CD4-positive, CD25-positive, alpha-beta regulatory T cell (primary cell): ENCODE measurements around the gene ATG4B. TPM values are rescaled to one million over a fixed set of nuclear protein-coding genes. Genes with fewer than 3 reads are reported as not detected.

Experiments
- ATAC-seq, 2 donors: fragments of 150-1000 bp; cut with Tn5 transposase; one replicate each; pipeline ENCODE4 v1.10.0; 2021; ENCODE audit warnings: low read depth in 2 of 2, moderate number of reproducible peaks in 2 of 2, moderate library complexity in 1 of 2
- DNase-seq, 3 donors: peaks; one replicate each; pipeline versions ENCODE4 v3.0.0 to v3.0.0-alpha.2; 2012 to 2022; ENCODE audit warnings: mixed read lengths in 1 of 3
- H3K27ac ChIP-seq: one replicate; pipeline ENCODE4 v1.7.0; 2013; ENCODE audit warnings: mild to moderate bottlenecking, low read length; ENCODE audit not compliant: insufficient read depth, poor library complexity, severe bottlenecking
- H3K27me3 ChIP-seq: one replicate; pipeline ENCODE4 v1.7.0; 2013; ENCODE audit warnings: low read length; ENCODE audit not compliant: control insufficient read depth, insufficient read depth
- H3K36me3 ChIP-seq: one replicate; pipeline ENCODE4 v1.7.0; 2013; ENCODE audit warnings: mild to moderate bottlenecking, low read length, moderate library complexity; ENCODE audit not compliant: control insufficient read depth, insufficient read depth
- H3K4me1 ChIP-seq: 2 replicates; pipeline ENCODE4 v1.7.0; 2013; ENCODE audit warnings: mild to moderate bottlenecking, low read length; ENCODE audit not compliant: insufficient read depth, control insufficient read depth, poor library complexity, severe bottlenecking
- H3K4me3 ChIP-seq: one replicate; pipeline ENCODE4 v1.7.0; 2013; ENCODE audit warnings: low read depth, mild to moderate bottlenecking, low read length, moderate library complexity
- H3K9me3 ChIP-seq, 2 experiments: 1 replicate in 1 of 2; 2 replicates in 1 of 2; pipeline ENCODE4 v1.7.0; 2013; ENCODE audit warnings: low read length in 2 of 2, mild to moderate bottlenecking in 1 of 2, moderate library complexity in 1 of 2; ENCODE audit not compliant: control insufficient read depth in 2 of 2
- H3K27ac Mint-ChIP-seq, 3 donors: one replicate each; pipeline ENCODE4 v1.8.0; 2020 to 2022; ENCODE audit warnings: mild to moderate bottlenecking in 3 of 3, mixed read lengths in 3 of 3, moderate library complexity in 2 of 3
- H3K27me3 Mint-ChIP-seq: one replicate; pipeline ENCODE4 v1.8.0; 2022; ENCODE audit warnings: mild to moderate bottlenecking, mixed read lengths
- H3K36me3 Mint-ChIP-seq: one replicate; pipeline ENCODE4 v1.8.0; 2020; ENCODE audit warnings: mixed read lengths
- H3K4me1 Mint-ChIP-seq, 4 donors: one replicate each; pipeline ENCODE4 v1.8.0; 2020 to 2022; ENCODE audit warnings: mixed read lengths in 4 of 4, mild to moderate bottlenecking in 1 of 4
- H3K4me3 Mint-ChIP-seq, 4 donors: one replicate each; pipeline ENCODE4 v1.8.0; 2020 to 2022; ENCODE audit warnings: mild to moderate bottlenecking in 4 of 4, mixed read lengths in 4 of 4, moderate library complexity in 3 of 4
- H3K9me3 Mint-ChIP-seq, 7 donors: one replicate each; pipeline ENCODE4 v1.8.0; 2020 to 2022; ENCODE audit warnings: mixed read lengths in 7 of 7, mild to moderate bottlenecking in 3 of 7, moderate library complexity in 2 of 7
- polyA plus RNA-seq, 4 donors: library from polyadenylated mRNA; unstranded; fragments of 300-500 nt; fragmentation: Illumina TruSeq; gene quantifications; one replicate each; pipeline ENCODE4 v1.2.3, GENCODE V29; 2021
- total RNA-seq: library from RNA; stranded (reverse); gene quantifications from one replicate; pipeline ENCODE4 v1.2.3, GENCODE V29; 2022

Gene ATG4B
- total and polyA plus RNA-seq, 5 donors from 2014 or later: 43.7 to 158 (median 56.8) TPM

GRCh38 chr2:241638940-241639339 lies 1.4 kb downstream of the ATG4B start:
- no peaks in the 10 kb centered on the region for H3K27me3 ChIP-seq
- Mint-ChIP-seq H3K27ac (peak overlapping the region in 2 of 3 donors; percentile 26 to 96), H3K36me3 (no peaks in the 10 kb centered on the region), H3K4me3 (peak overlapping the region; percentile 89 to 98 (median 92)), H3K4me1 (peaks cover 27 to 68% (median 53%) of the 10 kb centered on the region in 4 donors), H3K27me3 (no peaks in the 10 kb centered on the region), H3K9me3 (no peaks in the 10 kb centered on the region)
- ATAC-seq (no peak), DNase-seq (no peak)
- H3K4me1 ChIP-seq: peaks cover 27% of the 10 kb centered on the region
- no peaks in the 10 kb centered on the region for H3K9me3 ChIP-seq
- H3K36me3 ChIP-seq: no peaks in the 10 kb centered on the region
- peak overlapping the region; percentile 93 for H3K4me3 ChIP-seq
- peak overlapping the region; percentile 88 for H3K27ac ChIP-seq

DNA sequence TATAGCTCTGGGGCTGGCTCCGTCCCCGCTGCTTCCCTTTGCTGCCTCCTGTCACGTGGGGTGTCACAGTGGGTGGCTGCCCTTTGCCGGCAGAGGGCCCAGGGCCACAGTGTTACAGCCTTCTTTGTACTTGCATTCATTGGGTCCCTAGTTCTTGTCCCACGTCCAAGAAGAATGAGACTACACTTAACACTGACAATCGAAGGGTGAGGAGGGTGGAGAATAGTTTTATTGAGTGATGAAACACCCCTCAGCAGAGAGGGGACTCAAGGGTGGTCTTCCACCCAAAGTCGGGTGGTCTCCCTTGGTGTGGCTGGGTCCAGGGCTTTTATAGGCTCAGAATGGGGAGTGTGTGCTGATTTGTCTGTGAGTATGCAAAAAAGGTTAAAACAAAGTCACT lies 1.9 kb downstream of the ATG4B start:
- no peak overlapping the region for H3K27ac ChIP-seq
- Mint-ChIP-seq H3K27me3 (no peaks in the 10 kb centered on the region), H3K9me3 (no peaks in the 10 kb centered on the region), H3K4me3 (peak overlapping the region; percentile 44 to 92 (median 80)), H3K27ac (peak overlapping the region in 2 of 3 donors; percentile 42 to 62), H3K36me3 (no peaks in the 10 kb centered on the region), H3K4me1 (peaks cover 27 to 72% (median 53%) of the 10 kb centered on the region in 4 donors)
- H3K27me3 ChIP-seq: no peaks in the 10 kb centered on the region
- H3K36me3 ChIP-seq: no peaks in the 10 kb centered on the region
- H3K9me3 ChIP-seq: no peaks in the 10 kb centered on the region
- ATAC-seq: no peak
- no peak for DNase-seq
- H3K4me3 ChIP-seq: no peak overlapping the region
- H3K4me1 ChIP-seq: peaks cover 27% of the 10 kb centered on the region

DNA sequence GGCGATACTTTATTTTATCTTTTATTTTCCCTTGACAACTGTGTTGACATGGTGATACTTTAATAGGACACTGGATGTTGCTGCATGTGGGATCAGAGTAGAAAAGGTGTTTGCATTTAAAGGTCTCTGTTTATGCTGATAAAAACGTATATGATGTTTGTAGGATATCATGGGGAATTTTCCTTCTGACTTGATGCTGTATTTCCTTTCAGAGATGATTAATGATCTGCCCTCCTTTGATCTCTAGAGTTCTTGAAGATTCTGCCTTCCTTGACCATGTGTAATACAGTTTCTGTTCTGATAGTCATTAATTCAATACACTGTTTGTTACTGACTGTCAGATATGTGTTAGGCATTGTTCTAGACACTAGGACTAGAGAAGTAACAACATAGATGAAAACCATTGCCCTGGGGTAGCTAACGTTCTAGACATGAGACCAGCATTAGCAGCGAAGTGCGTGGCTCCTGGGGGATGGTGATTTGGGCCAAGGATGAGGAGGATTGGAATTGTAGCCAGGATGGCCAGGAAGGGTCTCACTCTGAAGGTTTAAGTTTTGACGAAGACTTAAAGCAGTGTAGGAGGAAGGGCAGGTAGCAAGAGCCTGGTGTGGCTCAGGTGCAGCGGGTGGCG lies 2.8 kb downstream of the ATG4B start:
- no peak for ATAC-seq
- no peaks in the 10 kb centered on the region for H3K9me3 ChIP-seq
- Mint-ChIP-seq H3K36me3 (peaks cover 3% of the 10 kb centered on the region), H3K27me3 (no peaks in the 10 kb centered on the region), H3K4me3 (peak overlapping the region; percentile 29 to 71 (median 52)), H3K4me1 (peaks cover 27 to 65% (median 47%) of the 10 kb centered on the region in 4 donors), H3K27ac (peak overlapping the region; percentile 59 to 84 (median 62)), H3K9me3 (no peaks in the 10 kb centered on the region)
- no peaks in the 10 kb centered on the region for H3K27me3 ChIP-seq
- DNase-seq: no peak
- peaks cover 27% of the 10 kb centered on the region for H3K4me1 ChIP-seq
- H3K4me3 ChIP-seq: peak overlapping the region; percentile 4
- no peak overlapping the region for H3K27ac ChIP-seq
- peaks cover 3% of the 10 kb centered on the region for H3K36me3 ChIP-seq

GRCh38 chr2:241641631-241642030 lies 4.1 kb downstream of the ATG4B start:
- DNase-seq (no peak), ATAC-seq (no peak)
- Histone ChIP-seq H3K4me3 (no peak overlapping the region), H3K9me3 (no peaks in the 10 kb centered on the region), H3K4me1 (peaks cover 17% of the 10 kb centered on the region), H3K27ac (no peak overlapping the region), H3K36me3 (peaks cover 3% of the 10 kb centered on the region), H3K27me3 (no peaks in the 10 kb centered on the region)
- Mint-ChIP-seq H3K4me1 (peaks cover 27 to 62% (median 43%) of the 10 kb centered on the region in 4 donors), H3K36me3 (peaks cover 3% of the 10 kb centered on the region), H3K4me3 (peak overlapping the region in 2 of 4 donors; percentile 46 to 73), H3K9me3 (no peaks in the 10 kb centered on the region), H3K27ac (peak overlapping the region in 1 of 3 donors; percentile 62), H3K27me3 (no peaks in the 10 kb centered on the region)

DNA sequence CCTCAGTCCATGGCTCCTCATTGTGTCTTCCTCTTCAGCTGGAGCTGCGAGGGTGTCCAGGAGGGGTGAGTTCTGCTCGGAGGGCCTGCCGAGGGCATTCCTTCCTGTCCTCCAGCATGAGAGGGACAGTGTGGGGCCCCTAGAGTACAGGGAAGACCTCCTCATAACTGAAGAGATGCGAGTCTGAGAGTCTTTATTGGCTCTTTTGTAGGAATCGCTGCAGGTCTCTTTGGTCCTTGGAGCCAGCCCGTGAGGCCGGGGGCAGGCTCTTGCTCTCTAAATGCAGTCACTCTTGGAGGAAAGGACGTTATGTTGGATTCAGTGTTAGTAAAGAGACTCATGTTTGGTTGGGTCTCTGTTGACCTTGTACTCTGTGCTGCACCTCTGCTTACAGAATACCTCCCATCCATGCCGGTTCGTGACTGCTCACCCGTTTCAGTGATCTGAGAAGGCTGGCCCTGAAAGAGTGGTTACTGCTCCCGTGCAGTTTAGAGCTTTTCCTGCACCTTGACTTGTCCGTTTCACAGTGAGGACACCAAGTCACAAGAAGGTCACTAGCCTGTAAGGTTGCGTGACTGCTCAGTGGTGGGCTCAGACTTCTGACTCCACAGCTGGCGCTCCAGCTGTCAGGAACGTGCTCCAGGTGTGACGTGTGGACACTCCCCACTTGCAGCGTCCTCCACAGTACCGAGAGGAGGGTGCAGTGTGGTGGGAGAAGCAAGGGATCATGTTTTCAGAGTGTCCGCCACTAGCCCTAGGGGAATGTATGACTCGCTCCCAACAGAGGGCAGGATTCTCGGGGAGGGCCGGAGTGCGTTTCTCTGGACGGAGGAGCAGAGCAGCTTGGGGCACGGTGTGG lies 7.8 kb downstream of the ATG4B start:
- H3K36me3 Mint-ChIP-seq: peaks cover 3% of the 10 kb centered on the region
- no peaks in the 10 kb centered on the region for H3K9me3 Mint-ChIP-seq
- no peak for ATAC-seq
- peaks cover 14 to 54% (median 30%) of the 10 kb centered on the region in 4 donors for H3K4me1 Mint-ChIP-seq
- no peaks in the 10 kb centered on the region for H3K4me1 ChIP-seq
- no peak overlapping the region for H3K27ac ChIP-seq
- H3K27me3 ChIP-seq: no peaks in the 10 kb centered on the region
- H3K9me3 ChIP-seq: no peaks in the 10 kb centered on the region
- H3K4me3 ChIP-seq: no peak overlapping the region
- no peaks in the 10 kb centered on the region for H3K27me3 Mint-ChIP-seq
- no peak overlapping the region for H3K27ac Mint-ChIP-seq
- H3K36me3 ChIP-seq: peaks cover 3% of the 10 kb centered on the region
- DNase-seq: no peak
- H3K4me3 Mint-ChIP-seq: peak overlapping the region in 1 of 4 donors; percentile 27

GRCh38 chr2:241645915-241646645 lies 8.6 kb downstream of the ATG4B start:
- H3K27ac ChIP-seq: no peak overlapping the region
- Mint-ChIP-seq H3K36me3 (peaks cover 3% of the 10 kb centered on the region), H3K27me3 (no peaks in the 10 kb centered on the region), H3K9me3 (no peaks in the 10 kb centered on the region), H3K4me1 (peaks cover 15 to 49% (median 22%) of the 10 kb centered on the region in 4 donors), H3K4me3 (no peak overlapping the region), H3K27ac (peak overlapping the region in 1 of 3 donors; percentile 54)
- DNase-seq (no peak), ATAC-seq (no peak)
- no peak overlapping the region for H3K4me3 ChIP-seq
- H3K27me3 ChIP-seq: no peaks in the 10 kb centered on the region
- H3K9me3 ChIP-seq: no peaks in the 10 kb centered on the region
- peaks cover 7% of the 10 kb centered on the region for H3K36me3 ChIP-seq
- no peaks in the 10 kb centered on the region for H3K4me1 ChIP-seq

GRCh38 chr2:241648453-241648852 lies 11.0 kb downstream of the ATG4B start:
- no peak overlapping the region for H3K27ac Mint-ChIP-seq
- no peaks in the 10 kb centered on the region for H3K4me1 ChIP-seq

More at GRCh38 chr2:241648453-241648852, 11.0 kb downstream of the ATG4B start:
- H3K27me3 ChIP-seq: no peaks in the 10 kb centered on the region
- no peak for ATAC-seq
- H3K27ac ChIP-seq: no peak overlapping the region
- H3K4me1 Mint-ChIP-seq: peaks cover 9 to 32% (median 11%) of the 10 kb centered on the region in 4 donors
- no peaks in the 10 kb centered on the region for H3K9me3 ChIP-seq
- H3K27me3 Mint-ChIP-seq: no peaks in the 10 kb centered on the region
- H3K36me3 Mint-ChIP-seq: peaks cover 3% of the 10 kb centered on the region
- DNase-seq: no peak
- no peaks in the 10 kb centered on the region for H3K9me3 Mint-ChIP-seq
- H3K36me3 ChIP-seq: peaks cover 30% of the 10 kb centered on the region
- no peak overlapping the region for H3K4me3 Mint-ChIP-seq
- no peak overlapping the region for H3K4me3 ChIP-seq
